ENCODE data around the gene HOTAIR. TPM values are rescaled to one million over a fixed set of nuclear protein-coding genes. Genes with fewer than 3 reads are reported as not detected.
A peak's percentile ranks its signal among the peaks of the same experiment; 100 is the strongest.

Gene HOTAIR
- total RNA-seq = not detected
- 0 reads per million in 2 donors for total RNA-seq

GRCh38 chr12:53974084-53975063 lies at the start of gene HOTAIR:
TSS of gene HOTAIR (minus strand) at chr12:53974954.
- H3K4me3 Mint-ChIP-seq = peak within 1 kb of the TSS; percentile 82
- peak within 1 kb of the TSS; percentile 51 for H3K27ac Mint-ChIP-seq
- no peaks in the 10 kb centered on the region for H3K36me3 Mint-ChIP-seq (ENCODE audit: low read depth)
- peak in 1 of 3 donors; percentile 38 for DNase-seq
- no peaks in the 10 kb centered on the region for H3K9me3 ChIP-seq (ENCODE audit: control insufficient read depth, low read length, poor library complexity, severe bottlenecking)
- ATAC-seq = no peak
- peaks cover 5% of the 10 kb centered on the region for H3K4me1 Mint-ChIP-seq
- H3K27me3 Mint-ChIP-seq = peaks cover 79% of the 10 kb centered on the region

- ATAC-seq (no peak), DNase-seq (no peak)
- H3K36me3 Mint-ChIP-seq (ENCODE audit: low read depth) = peaks cover 9% of the 10 kb centered on the region
- H3K27me3 Mint-ChIP-seq = peaks cover 91% of the 10 kb centered on the region
- H3K4me1 Mint-ChIP-seq = peaks cover 9% of the 10 kb centered on the region
- no peak overlapping the region for H3K27ac Mint-ChIP-seq
- no peak overlapping the region for H3K4me3 Mint-ChIP-seq
- no peaks in the 10 kb centered on the region for H3K9me3 ChIP-seq (ENCODE audit: control insufficient read depth, low read length, poor library complexity, severe bottlenecking)
These were observed 49.4 kb upstream of the HOTAIR start for GRCh38 chr12:54024127-54024526.

GRCh38 chr12:54022960-54023884 lies 48.5 kb upstream of the HOTAIR start:
- peaks cover 85% of the 10 kb centered on the region for H3K27me3 Mint-ChIP-seq
- H3K4me3 Mint-ChIP-seq = no peak overlapping the region
- H3K4me1 Mint-ChIP-seq = peaks cover 6% of the 10 kb centered on the region
- DNase-seq (no peak), ATAC-seq (no peak)
- no peak overlapping the region for H3K27ac Mint-ChIP-seq
- peaks cover 9% of the 10 kb centered on the region for H3K36me3 Mint-ChIP-seq (ENCODE audit: low read depth)
- no peaks in the 10 kb centered on the region for H3K9me3 ChIP-seq (ENCODE audit: control insufficient read depth, low read length, poor library complexity, severe bottlenecking)

- H3K27me3 Mint-ChIP-seq = peaks cover 68% of the 10 kb centered on the region
- H3K36me3 Mint-ChIP-seq (ENCODE audit: low read depth) = peaks cover 8% of the 10 kb centered on the region
- peak; percentile 33 for ATAC-seq
- peak overlapping the region; percentile 72 for H3K27ac Mint-ChIP-seq
- peaks cover 11% of the 10 kb centered on the region for H3K4me1 Mint-ChIP-seq
- DNase-seq = no peak
- no peaks in the 10 kb centered on the region for H3K9me3 ChIP-seq (ENCODE audit: control insufficient read depth, low read length, poor library complexity, severe bottlenecking)
- no peak overlapping the region for H3K4me3 Mint-ChIP-seq
These were observed 46.8 kb upstream of the HOTAIR start for GRCh38 chr12:54021432-54022013.

- H3K4me3 Mint-ChIP-seq = no peak overlapping the region
- peaks cover 8% of the 10 kb centered on the region for H3K36me3 Mint-ChIP-seq (ENCODE audit: low read depth)
- H3K4me1 Mint-ChIP-seq = peaks cover 11% of the 10 kb centered on the region
- no peaks in the 10 kb centered on the region for H3K9me3 ChIP-seq (ENCODE audit: control insufficient read depth, low read length, poor library complexity, severe bottlenecking)
- no peak overlapping the region for H3K27ac Mint-ChIP-seq
- H3K27me3 Mint-ChIP-seq = peaks cover 61% of the 10 kb centered on the region
- DNase-seq (no peak), ATAC-seq (no peak)
These were observed 46.0 kb upstream of the HOTAIR start for GRCh38 chr12:54020591-54021405.

- H3K27ac Mint-ChIP-seq = no peak overlapping the region
- H3K4me3 Mint-ChIP-seq = peak overlapping the region; percentile 47
- no peaks in the 10 kb centered on the region for H3K9me3 ChIP-seq (ENCODE audit: control insufficient read depth, low read length, poor library complexity, severe bottlenecking)
- ATAC-seq (no peak), DNase-seq (no peak)
- peaks cover 11% of the 10 kb centered on the region for H3K4me1 Mint-ChIP-seq
- peaks cover 8% of the 10 kb centered on the region for H3K36me3 Mint-ChIP-seq (ENCODE audit: low read depth)
- H3K27me3 Mint-ChIP-seq = peaks cover 64% of the 10 kb centered on the region
These were observed 45.3 kb upstream of the HOTAIR start for GRCh38 chr12:54019924-54020590.

GRCh38 chr12:54019091-54019811 lies 44.5 kb upstream of the HOTAIR start:
- H3K36me3 Mint-ChIP-seq (ENCODE audit: low read depth) = peaks cover 8% of the 10 kb centered on the region
- peaks cover 2% of the 10 kb centered on the region for H3K9me3 ChIP-seq (ENCODE audit: control insufficient read depth, low read length, poor library complexity, severe bottlenecking)
- H3K4me3 Mint-ChIP-seq = peak overlapping the region; percentile 47
- H3K27ac Mint-ChIP-seq = no peak overlapping the region
- peaks cover 63% of the 10 kb centered on the region for H3K27me3 Mint-ChIP-seq
- H3K4me1 Mint-ChIP-seq = peaks cover 11% of the 10 kb centered on the region
- DNase-seq = no peak
- no peak for ATAC-seq

- Mint-ChIP-seq H3K4me1 (peaks cover 11% of the 10 kb centered on the region), H3K27ac (no peak overlapping the region), H3K4me3 (peak overlapping the region; percentile 85), H3K36me3 (ENCODE audit: low read depth) (peaks cover 8% of the 10 kb centered on the region), H3K27me3 (peaks cover 62% of the 10 kb centered on the region)
- DNase-seq = no peak
- ATAC-seq = no peak
- H3K9me3 ChIP-seq (ENCODE audit: control insufficient read depth, low read length, poor library complexity, severe bottlenecking) = peaks cover 2% of the 10 kb centered on the region
These were observed 43.8 kb upstream of the HOTAIR start for GRCh38 chr12:54018468-54018984.

- H3K9me3 ChIP-seq (ENCODE audit: control insufficient read depth, low read length, poor library complexity, severe bottlenecking) = peaks cover 2% of the 10 kb centered on the region
- peak overlapping the region; percentile 85 for H3K4me3 Mint-ChIP-seq
- H3K27me3 Mint-ChIP-seq = peaks cover 62% of the 10 kb centered on the region
- H3K27ac Mint-ChIP-seq = no peak overlapping the region
- peak; percentile 35 to 49 (median 48) for DNase-seq
- H3K4me1 Mint-ChIP-seq = peaks cover 11% of the 10 kb centered on the region
- peak; percentile 79 for ATAC-seq
- peaks cover 10% of the 10 kb centered on the region for H3K36me3 Mint-ChIP-seq (ENCODE audit: low read depth)
These were observed 43.2 kb upstream of the HOTAIR start for GRCh38 chr12:54017878-54018467.

- peaks cover 2% of the 10 kb centered on the region for H3K9me3 ChIP-seq (ENCODE audit: control insufficient read depth, low read length, poor library complexity, severe bottlenecking)
- DNase-seq (no peak), ATAC-seq (peak; percentile 45)
- H3K27ac Mint-ChIP-seq = peak overlapping the region; percentile 21
- H3K4me3 Mint-ChIP-seq = peak overlapping the region; percentile 85
- peaks cover 10% of the 10 kb centered on the region for H3K36me3 Mint-ChIP-seq (ENCODE audit: low read depth)
- peaks cover 62% of the 10 kb centered on the region for H3K27me3 Mint-ChIP-seq
- peaks cover 11% of the 10 kb centered on the region for H3K4me1 Mint-ChIP-seq
These were observed 42.5 kb upstream of the HOTAIR start for GRCh38 chr12:54017027-54017788.
